GM21515 (cell line): ENCODE measurements around the gene MBD6.
"Not testable (repeated sequence)": the region's sequence is repeated elsewhere in the genome, so short reads cannot be mapped to it uniquely, and the experiment has no call there.

ENCODE experiments used
- ATAC-seq: cut with Tn5 transposase; IDR thresholded peaks from one replicate; pipeline ENCODE4 v1.9.1; 2021; ENCODE audit not compliant: unreplicated experiment

The MBD6 gene

GRCh38 chr12:57514720-57515407 lies 7.8 kb upstream of the MBD6 start:
- ATAC-seq: no peak

GRCh38 chr12:57515408-57515933 lies 7.2 kb upstream of the MBD6 start:
- ATAC-seq: no peak

GRCh38 chr12:57515934-57516541 lies 6.6 kb upstream of the MBD6 start:
- ATAC-seq: no peak

- ATAC-seq: no peak
Measured at GRCh38 chr12:57516617-57517153, 5.9 kb upstream of the MBD6 start.

GRCh38 chr12:57517187-57517586 lies 5.4 kb upstream of the MBD6 start:
- no peak for ATAC-seq

GRCh38 chr12:57517718-57518117 lies 4.9 kb upstream of the MBD6 start:
- not testable (repeated sequence) for ATAC-seq

GRCh38 chr12:57518176-57518919 lies 4.3 kb upstream of the MBD6 start:
- ATAC-seq: no peak

GRCh38 chr12:57518920-57519795 lies 3.5 kb upstream of the MBD6 start:
- ATAC-seq: no peak

GRCh38 chr12:57519796-57520052 lies 2.9 kb upstream of the MBD6 start:
- peak; percentile 0 for ATAC-seq

- ATAC-seq: peak; percentile 64
Measured at GRCh38 chr12:57520053-57520818, 2.4 kb upstream of the MBD6 start, which contains the start of gene DDIT3. TSS of gene DDIT3 (minus strand) at chr12:57520514. CDS start at chr12:57517406, 3,108 bp downstream.

GRCh38 chr12:57521525-57522010 lies 1.1 kb upstream of the MBD6 start:
- no peak for ATAC-seq

- no peak for ATAC-seq
Measured at GRCh38 chr12:57522887-57523705, 472 bp downstream of the MBD6 start.

GRCh38 chr12:57523706-57524614 lies 1.3 kb downstream of the MBD6 start:
- no peak for ATAC-seq

- ATAC-seq: no peak
Measured at GRCh38 chr12:57524814-57525614, 2.4 kb downstream of the MBD6 start.

- no peak for ATAC-seq
Measured at GRCh38 chr12:57525615-57526383, 3.2 kb downstream of the MBD6 start.

GRCh38 chr12:57526477-57527126 lies 4.0 kb downstream of the MBD6 start:
- no peak for ATAC-seq
